ENCODE results near the gene GEMIN5.
A peak's percentile ranks its signal among the peaks of the same experiment; 100 is the strongest.

Gene GEMIN5

GRCh38 chr5:154884424-154884823, 53.6 kb downstream of the GEMIN5 start:
- no peak for TF ChIP-seq CTCF (IDR thresholded peaks at IDR 0.05; ENCODE audit: insufficient read depth, low read depth, low read length, missing control alignments)
- H3K4me3 ChIP-seq (ENCODE audit: low read length), result no peak overlapping the region
- no peak for DNase-seq (ENCODE audit: low read depth)

DNA sequence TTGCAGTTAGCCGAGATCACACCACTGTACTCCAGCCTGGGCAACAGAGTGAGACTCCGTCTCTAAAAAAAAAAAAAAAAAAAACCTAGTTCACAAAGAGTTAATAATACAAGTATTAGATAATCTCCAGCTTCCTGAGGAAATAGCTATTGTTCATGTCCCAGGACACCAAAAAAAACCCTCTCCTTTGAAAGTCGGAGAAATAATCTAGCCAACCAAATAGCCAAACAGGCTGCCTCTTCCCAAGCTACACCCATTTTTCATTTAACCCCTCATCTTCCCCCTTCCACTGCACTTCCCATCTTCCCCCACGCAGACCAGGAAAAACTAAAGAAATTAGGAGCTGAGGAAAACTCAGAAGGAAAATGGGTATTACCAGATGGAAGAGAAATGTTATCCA, 56.0 kb downstream of the GEMIN5 start:
- DNase-seq (ENCODE audit: low read depth), result no peak
- H3K4me3 ChIP-seq (ENCODE audit: low read length), result no peak overlapping the region
- no peak for TF ChIP-seq CTCF (IDR thresholded peaks at IDR 0.05; ENCODE audit: insufficient read depth, low read depth, low read length, missing control alignments)

DNA sequence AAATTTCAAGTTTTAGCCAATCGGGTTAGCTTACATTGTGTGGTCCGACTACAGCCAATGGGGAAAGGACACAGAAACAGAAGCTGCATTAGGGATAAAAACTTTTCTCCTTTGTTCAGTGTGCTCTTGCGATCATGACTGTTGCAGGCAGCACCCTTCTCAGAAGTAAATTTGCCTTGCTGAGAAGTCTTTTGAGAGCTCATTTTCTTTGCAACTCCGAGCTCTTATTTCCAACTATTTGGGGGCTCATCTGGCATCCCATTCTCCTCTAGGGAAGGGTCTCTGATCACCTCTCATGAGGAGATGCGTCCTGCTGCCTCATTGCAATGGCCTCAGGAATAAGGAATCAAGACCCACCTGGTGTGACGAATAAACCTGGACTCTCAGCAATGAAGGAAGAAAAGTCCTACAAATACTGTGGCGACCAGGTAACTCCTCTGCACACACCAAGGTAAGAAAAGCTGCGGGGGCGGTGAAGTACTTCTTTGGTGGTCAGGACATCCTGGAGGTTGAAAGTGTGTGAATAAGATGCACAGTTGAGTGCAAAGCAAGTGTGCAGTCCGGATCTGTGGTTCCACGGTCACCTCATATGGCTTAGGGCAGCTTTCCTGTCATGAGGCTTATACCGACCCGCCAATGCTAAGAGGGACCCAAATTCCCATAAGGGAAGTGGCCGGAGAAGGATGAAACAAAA, 59.2 kb downstream of the GEMIN5 start:
- no peak overlapping the region for H3K4me3 ChIP-seq (ENCODE audit: low read length)
- no peak for DNase-seq (ENCODE audit: low read depth)
- TF ChIP-seq CTCF (IDR thresholded peaks at IDR 0.05; ENCODE audit: insufficient read depth, low read depth, low read length, missing control alignments), result no peak

- TF ChIP-seq CTCF (IDR thresholded peaks at IDR 0.05; ENCODE audit: insufficient read depth, low read depth, low read length, missing control alignments), result no peak
- no peak overlapping the region for H3K4me3 ChIP-seq (ENCODE audit: low read length)
- DNase-seq (ENCODE audit: low read depth), result no peak
Observed at GRCh38 chr5:154873791-154874331, 64.2 kb downstream of the GEMIN5 start.

DNA sequence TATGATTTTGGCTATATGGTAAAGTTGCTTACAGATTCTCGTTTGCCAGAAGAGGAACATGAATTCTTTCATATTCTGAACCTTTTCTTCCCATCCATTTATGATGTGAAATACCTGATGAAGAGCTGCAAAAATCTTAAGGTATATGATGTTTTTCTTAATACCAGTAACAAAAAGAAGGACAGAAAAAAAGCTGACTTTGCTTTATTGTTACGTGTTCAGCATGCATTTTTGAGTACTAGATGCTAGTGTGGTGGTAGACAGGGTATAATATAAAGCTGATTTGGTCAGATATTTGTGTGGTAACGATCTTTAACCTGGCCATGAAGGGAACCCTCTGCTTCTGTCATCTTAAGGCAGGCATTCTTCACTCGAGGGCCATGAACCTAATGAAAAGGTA, 66.3 kb downstream of the GEMIN5 start:
- DNase-seq (ENCODE audit: low read depth), result no peak
- no peak overlapping the region for H3K4me3 ChIP-seq (ENCODE audit: low read length)
- TF ChIP-seq CTCF (IDR thresholded peaks at IDR 0.05; ENCODE audit: insufficient read depth, low read depth, low read length, missing control alignments), result no peak

- H3K4me3 ChIP-seq (ENCODE audit: low read length), result no peak overlapping the region
- peak; percentile 20 for DNase-seq (ENCODE audit: low read depth)
- peak; percentile 34 for TF ChIP-seq CTCF (IDR thresholded peaks at IDR 0.05; ENCODE audit: insufficient read depth, low read depth, low read length, missing control alignments)
Observed at GRCh38 chr5:154868702-154869101, 69.3 kb downstream of the GEMIN5 start.

DNA sequence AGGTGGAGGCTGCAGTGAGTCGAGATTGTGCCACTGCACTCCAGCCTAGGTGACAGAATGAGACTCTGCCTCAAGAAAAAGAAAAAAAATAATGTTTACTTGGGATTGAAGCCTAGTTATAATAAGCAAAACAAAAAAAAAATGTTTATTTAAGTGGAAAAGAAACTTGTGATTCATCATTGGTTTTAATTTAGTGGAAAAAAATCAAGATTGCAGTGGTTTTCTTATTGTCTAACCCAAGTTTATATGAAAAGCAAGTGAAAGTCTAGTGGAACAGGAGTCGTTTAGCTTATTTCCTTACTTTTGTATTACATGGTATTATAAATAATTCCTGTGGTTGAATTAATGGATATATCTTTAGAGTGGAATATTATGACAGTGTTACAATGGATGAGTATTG, 71.2 kb downstream of the GEMIN5 start:
- DNase-seq (ENCODE audit: low read depth), result no peak
- H3K4me3 ChIP-seq (ENCODE audit: low read length), result no peak overlapping the region
- no peak for TF ChIP-seq CTCF (IDR thresholded peaks at IDR 0.05; ENCODE audit: insufficient read depth, low read depth, low read length, missing control alignments)
